G401.6 (cell line): ENCODE data around the gene CYP2C18.
"Not testable (repeated sequence)": the region's sequence is repeated elsewhere in the genome, so short reads cannot be mapped to it uniquely, and the experiment has no call there.

ENCODE experiments used
- FAIRE-seq: peaks from 2 replicates; lab custom pipeline; 2012; peaks lifted over from hg19 to GRCh38; lab: Jason Lieb, UNC

The CYP2C18 gene

DNA sequence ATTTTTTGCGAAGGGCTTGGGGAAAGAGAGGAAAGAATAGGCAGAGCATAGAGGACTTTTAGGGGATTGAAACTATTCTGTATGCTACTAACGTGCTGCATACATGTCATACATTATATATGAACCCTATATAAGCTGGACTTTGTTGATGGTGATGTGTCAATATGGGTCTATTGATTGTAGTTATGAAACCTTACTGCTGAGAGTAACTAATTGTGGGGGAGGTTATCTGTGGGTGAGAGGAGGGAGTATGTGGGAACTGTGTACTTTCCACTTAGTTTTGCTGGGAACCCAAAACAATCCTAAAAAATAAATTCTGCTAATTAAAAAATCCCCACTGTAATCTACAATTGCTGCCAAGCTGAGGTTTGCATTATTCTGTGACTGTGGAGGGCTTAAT lies 63.6 kb downstream of the CYP2C18 start:
- no peak for FAIRE-seq

DNA sequence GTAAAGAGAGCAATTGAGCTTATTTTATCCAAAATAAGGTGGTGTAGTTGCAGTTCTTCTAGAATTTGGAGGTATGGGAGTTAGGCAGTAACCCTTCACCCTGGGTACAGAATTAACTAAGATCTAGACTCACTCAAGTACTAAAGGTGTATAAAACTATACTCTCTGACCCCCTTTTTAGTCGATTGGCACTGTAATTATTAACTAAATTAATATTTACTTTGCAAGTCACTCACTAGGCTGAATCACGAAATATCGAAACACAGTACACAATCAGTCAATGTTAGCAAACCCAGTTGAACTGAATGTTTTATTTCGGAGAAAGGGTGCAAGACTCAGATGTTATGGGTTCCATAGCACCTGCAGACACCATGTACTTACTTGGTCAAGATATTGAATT lies 64.3 kb downstream of the CYP2C18 start:
- FAIRE-seq: no peak

DNA sequence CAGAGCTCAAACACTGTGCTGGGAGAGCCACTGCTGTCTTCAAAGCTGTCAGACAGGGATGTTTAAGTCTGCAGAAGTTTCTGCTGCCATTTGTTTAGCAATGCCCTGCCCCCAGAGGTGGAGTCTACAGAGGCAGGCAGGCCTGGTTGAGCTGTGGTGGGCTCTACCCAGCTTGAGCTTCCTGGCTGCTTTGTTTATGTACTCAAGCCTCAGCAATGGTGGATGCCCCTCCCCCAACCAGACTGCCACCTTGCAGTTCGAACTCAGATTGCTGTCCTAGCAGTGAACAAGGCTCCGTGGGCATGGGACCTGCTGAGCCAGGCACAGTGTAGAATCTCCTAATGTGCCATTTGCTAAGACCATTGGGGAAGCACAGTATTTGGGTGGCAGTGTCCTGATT lies 74.4 kb downstream of the CYP2C18 start:
- no peak for FAIRE-seq

DNA sequence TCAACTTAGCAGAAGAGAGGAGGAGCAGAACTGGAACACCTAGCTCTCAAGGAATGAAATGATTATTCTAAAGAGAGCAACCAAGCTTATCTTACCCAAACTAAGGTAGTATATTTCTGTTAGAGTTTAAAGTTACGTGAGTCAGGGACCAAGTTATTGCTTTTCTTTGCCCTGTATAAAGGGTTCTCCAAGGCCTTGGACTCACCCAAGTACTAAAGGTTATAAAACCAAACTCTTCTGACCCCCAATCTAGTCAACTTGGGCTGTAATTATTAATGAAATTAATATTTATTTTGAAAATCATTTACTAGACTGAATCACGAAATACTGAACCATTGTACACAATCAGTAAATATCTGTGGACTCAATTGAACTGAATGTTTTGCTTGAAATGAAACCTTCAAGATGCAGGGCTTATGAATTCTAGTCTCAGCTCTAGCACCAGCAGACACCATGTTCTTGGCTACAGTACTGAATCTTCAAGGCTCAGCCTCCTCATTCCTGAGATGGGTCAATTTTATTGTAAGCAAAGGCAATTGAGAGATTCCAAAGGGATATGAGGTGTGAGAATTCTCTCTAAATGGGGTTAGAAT lies 77.2 kb downstream of the CYP2C18 start:
- FAIRE-seq: no peak

DNA sequence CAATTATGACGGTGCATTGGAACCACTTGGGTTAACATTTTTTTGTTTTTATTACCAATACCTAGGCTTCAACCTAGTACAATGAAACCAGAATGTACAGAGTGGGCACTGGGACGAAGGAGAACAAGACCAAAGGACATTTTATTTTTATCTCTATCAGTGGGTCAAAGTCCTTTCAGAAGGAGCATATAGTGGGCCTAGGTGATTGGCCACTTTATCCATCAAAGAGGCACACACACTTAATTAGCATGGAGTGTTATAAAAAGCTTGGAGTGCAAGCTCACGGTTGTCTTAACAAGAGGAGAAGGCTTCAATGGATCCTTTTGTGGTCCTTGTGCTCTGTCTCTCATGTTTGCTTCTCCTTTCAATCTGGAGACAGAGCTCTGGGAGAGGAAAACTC lies 78.9 kb downstream of the CYP2C18 start, which contains the start of gene CYP2C19:
Gene CYP2C19 (plus strand): TSS at position 289 of the 400 bp plus-strand sequence. CDS start 25 bp downstream, at position 314.
- no peak for FAIRE-seq

DNA sequence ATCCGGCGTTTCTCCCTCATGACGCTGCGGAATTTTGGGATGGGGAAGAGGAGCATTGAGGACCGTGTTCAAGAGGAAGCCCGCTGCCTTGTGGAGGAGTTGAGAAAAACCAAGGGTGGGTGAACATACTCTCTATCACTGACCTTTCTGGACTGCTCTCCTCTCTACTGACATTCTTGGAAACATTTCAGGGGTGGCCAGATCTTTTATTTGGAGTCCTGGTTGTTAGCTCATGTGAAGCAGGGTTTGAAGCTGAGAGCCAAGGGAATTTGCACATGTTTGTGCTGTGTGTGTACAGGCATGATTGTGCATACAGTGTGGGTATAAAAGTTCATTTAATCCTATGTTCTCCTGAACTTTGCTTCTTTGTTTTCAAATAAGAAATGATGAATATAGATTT lies 91.9 kb downstream of the CYP2C18 start:
- not testable (repeated sequence) for FAIRE-seq

DNA sequence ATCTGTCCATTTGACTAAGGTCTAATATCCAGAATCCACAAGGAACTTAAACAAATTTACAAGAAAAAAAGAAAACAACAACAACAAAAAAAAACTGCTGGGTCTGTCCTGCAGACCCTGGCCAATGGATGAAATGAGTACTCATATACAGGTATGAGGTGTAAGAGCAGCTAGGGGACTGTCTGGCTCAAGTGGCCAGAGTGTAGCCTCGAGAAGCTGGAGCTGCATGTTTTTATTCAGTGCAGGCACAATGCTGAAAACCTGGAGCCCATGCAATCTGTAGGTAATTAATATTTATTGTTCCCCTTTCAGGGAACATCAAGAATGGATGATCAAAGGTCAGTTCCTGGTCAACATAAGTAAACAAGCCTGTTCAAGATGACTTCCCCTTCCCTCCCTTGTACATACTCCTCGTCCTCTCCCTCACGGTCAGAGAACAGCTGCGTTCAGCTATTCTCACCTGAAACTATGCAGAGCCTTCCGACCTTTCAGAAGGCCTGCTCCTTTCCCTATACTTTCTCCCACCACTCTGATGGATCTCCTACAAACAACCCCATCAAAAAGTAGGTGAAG lies 94.4 kb downstream of the CYP2C18 start:
- FAIRE-seq: no peak

DNA sequence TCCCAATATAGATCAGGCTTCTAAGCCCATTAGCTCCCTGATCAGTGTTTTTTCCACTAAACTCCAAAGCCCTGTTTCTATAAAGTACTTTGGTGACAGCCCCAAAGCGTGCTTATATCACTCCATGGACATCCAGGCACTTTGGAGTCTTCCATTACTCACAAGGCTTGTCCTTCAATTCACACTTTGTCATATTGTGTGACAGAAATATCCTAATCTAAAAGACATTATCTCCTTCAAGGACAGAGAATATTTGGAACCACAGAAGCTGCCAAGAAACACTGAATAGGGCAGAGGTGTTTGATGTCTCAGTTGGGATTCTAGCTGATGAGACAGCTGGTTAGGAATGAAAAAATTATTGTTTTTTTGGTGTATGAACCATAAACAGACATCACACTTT lies 97.3 kb downstream of the CYP2C18 start:
- no peak for FAIRE-seq

DNA sequence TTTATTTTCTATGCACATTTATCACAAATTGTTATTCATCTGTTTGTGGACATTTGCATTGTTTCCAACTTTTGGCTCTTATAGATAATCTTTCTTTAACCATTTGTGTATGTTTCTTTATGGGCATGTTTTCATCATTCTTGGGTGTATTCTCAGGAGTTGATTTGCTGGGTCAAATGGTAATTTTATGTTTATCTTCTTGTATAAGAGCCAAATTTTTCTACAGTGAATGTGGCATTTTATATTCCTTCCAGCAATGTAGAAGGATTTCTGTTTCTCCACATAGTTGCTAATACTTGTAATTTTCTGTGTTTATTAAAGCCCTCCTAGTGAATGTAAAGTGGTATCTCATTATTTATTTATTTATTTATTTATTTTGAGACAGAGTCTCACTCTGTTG lies 100.7 kb downstream of the CYP2C18 start:
- no peak for FAIRE-seq

DNA sequence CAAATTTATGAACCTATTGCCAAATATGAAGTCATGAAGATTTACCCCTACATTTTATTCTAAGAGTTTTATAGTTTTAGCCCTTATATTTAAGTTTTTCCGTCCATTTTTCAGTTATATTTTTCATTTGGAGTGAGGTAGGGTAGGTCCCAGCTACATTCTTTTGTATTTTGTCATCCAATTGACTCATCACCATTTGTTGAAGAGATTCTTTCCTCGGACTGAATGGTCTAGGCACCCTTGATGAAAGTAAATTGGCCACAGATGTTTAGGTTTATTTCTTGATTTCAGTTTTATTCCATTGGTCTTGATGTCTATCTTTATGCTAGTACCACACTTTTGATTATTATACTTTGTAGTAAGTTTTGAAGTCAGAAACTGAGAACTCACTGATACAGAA lies 101.7 kb downstream of the CYP2C18 start:
- no peak for FAIRE-seq
